Stimulated activated CD8-positive, alpha-beta memory T cell treated with anti-CD3 and anti-CD28 coated beads, Interleukin-2, amount 100 ng/mL, for 48 hours (primary cell): ENCODE data around the gene DLG2.

Experiments used
- DNase-seq, 2 donors: peaks; one replicate each; pipeline ENCODE4 v3.0.0-alpha.2; 2020; ENCODE audit warnings: low read depth in 2 of 2

Gene DLG2

DNA sequence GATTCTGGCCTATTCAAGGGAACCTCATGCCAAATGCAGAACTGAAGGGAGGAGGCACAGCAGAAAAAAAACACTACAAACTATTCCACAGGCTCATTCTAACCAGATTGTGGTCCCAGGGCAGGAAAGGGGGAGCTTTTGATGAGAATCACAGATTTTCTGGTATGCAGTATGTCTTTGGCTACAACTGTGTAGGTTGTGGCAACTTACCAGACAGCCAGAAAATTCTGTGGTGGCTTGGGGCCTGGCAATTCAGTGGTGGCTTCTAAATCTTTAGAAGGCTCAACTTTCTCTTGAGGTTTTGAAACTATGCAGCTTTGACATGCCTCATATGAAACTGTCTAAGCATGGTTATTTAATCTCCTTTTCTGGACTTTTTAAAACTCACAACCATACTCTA, 1490.2 kb downstream of the DLG2 start:
- no peak for DNase-seq

DNA sequence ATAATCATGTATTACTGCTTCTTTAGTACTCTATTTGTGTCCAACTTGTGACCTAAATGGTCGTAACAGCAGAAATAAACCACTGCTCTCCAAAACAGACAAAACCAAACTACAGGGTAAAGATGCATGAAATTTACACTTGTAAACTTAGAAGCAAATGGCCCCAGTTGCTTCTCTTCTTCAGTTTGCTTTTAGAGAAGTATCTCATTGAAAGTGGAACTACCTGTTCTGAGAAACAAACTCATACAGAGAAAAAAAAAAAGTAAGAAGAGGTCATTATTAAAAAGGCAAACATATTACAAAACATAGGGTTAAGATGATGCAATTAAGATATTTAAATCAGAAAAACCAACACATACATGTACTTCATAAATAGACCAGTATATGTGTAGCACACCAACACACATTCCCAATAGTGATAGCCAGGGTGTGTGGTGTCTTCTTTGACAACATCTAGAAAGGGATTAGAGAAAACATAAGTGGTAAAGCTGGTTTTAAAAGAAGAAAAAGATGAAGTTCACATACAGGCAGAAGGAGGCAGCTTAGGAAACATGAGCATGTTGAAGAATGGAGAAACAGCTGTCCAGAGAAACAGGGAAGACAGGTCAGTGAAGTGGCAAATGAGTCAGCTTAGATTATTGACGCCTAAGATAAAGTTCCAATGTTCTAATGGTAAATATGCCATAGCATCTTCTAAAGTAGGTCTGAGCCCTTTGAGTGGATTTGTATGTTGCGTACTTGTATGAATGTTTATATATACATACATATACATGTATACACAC, 1496.3 kb downstream of the DLG2 start:
- no peak for DNase-seq

DNA sequence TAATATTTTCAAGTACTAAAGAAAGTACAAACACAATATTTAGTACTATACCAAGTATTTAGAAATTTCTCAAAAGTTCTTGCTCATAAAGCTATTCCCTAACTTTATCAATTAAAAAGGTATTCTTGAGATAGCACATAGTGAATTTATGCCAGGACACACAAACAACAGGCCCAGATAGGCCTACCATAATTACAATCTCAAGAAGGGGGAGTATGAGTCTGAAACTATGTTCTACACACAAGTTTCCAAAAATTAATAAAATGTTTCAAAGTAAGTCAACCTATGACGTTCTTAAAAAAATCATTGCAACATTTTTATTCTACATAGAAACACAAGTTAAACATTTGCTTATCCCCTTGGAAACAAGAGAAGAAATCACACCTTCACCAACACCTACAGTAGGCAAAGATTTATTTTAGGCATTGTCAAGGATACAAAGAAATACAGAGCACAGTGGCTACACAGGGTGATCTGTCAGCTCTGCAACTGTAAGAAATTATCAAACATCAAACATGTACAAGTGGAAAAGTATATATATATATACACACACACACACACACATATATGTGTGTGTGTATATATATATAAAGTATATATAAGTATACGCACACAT, 1497.1 kb downstream of the DLG2 start:
- no peak for DNase-seq

DNA sequence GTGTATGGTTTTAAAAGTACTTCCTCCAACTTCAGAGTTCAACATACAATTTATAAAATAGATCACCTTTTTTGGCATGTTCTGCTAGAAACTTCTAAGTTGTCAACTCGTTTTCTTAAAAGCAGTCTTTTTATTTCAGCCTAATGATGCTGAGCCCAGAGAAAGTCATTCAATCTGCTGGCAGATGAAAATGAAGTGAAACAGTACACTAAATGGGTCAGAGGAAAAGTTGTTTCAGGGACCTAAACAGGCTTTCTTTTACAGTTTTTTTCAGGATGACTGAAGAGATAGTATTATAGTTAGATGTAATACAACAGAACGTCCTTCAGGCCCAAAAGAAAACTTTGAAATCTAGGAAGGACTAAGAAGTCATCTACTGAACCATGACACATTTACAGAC, 1498.3 kb downstream of the DLG2 start:
- DNase-seq = no peak

DNA sequence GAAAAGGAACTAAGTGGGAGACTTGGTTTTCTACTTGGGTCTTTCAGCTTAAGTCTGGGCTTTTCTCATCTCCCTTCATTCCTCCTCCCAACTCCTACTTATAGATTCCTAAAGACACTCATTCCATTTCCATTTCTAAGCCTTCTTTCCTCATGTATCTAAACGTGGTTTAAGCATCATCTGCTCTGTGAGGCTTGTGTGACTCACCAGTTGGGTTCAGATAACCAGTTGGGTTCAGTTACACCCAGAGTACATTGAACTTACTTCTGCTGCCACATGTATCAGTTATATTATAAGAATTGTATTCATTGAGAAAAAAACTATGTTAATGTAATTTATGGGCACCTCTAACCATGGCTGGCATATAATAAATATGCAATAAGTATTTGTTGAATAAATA, 1509.8 kb downstream of the DLG2 start:
- DNase-seq = no peak

DNA sequence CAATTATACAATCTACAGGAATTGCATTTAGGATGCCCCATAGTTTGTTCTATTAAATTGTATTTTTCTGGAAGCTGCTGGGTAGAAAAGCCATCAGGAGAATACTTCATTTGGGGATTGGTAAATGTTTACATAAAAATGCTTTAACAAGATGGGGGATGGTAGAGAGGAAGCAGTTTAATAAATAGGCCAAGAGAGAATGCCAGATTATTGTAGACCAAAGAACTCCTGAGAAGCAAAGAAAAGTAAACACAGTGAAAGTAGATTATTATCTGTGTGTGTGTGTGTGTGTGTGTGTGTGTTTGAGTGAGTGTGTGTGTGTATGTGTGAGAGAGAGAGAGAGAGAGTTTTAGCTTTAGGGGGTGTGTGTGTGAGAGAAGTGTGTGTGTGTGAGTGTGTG, 1520.6 kb downstream of the DLG2 start:
- DNase-seq = no peak

DNA sequence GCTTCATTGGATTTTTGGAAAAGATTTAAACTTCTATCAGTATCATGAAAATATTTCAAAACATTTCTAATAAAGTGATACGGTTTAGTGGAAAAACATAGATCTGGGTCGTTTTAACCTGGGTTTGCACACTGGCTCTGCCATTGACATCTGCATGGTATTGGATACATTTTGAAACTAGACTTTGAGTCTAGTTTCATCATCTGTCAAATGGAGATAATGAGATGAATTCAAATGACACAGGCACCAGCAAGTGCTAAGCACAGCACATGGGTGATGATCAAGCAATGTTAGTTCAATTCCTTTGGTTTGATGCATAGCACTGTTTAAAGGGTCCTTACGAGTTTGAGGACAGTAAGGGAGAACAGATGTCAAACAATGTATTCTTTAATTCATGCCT, 1522.0 kb downstream of the DLG2 start:
- DNase-seq = no peak

DNA sequence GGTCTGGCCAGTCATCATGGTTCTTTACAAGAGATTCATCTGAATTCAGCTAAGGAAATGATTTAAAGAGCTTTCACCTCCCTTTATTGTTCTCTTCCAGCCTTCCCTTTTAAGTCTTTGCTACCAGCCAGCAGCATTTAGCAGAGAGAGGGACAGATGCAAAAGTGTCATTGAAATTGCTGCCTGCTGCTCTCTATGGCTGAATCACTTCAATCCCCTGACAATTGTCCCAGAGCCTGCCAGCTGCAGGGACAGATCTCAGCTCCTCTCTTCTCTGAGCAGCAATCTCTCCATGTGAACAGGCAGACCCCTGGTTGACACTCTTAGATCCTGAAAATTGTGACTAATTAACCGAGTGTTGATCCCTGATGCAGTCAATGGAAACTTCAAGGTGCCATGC, 1524.0 kb downstream of the DLG2 start:
- no peak for DNase-seq

DNA sequence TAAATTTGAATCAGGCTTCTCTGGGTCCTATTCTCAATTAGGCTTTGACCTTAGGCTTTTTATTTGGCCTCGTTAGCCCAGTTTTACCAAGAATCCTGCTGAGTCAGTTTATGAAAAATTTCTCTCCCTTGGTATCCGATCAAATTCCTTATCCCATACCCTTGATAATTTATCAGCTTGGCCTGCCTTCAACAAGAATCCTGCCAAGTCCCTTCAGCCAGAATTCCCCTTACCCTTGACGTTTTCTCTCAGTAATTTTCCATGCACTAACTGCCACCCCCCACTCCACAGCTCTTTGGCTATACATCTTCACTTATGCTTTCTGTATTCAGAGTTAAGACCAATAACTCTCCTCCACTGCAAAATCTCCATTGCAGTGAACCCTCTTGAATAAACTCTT, 1530.0 kb downstream of the DLG2 start:
- no peak for DNase-seq

DNA sequence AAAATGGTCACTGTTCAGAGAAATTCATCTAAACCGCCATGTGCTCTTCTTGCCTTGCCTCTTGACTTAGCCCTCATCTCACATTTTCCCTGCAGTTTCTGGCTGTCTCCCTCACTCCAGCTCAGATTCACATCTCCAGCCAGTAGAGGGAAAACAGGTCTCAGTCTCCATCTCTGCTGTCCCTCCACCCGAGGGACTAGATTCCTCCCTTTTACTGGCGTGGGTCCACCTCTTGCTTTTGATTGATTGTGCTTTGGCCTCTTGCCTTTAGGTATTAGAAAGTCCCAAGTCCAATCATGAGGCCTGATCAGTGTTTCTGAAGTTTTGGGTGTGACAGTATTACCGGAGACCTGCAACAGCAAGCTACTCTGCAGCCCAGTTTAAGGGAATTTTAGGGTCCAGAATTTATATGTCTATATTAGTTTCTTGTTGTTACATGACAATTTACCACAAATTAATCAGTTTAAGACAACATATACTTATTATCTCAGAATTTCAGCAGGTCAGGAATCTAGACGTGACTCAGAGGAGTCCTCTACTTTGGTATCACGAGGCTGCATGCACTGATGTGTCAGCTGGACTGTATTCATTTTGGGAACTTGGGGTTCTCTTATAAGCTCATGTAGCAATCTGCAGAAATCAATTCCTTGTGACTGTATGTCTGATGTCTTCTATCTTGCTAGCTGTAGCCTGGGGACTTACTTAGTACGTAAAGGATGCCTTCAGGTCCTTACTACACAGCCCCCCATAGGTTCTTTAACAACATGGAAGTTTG, 1535.7 kb downstream of the DLG2 start:
- no peak for DNase-seq

DNA sequence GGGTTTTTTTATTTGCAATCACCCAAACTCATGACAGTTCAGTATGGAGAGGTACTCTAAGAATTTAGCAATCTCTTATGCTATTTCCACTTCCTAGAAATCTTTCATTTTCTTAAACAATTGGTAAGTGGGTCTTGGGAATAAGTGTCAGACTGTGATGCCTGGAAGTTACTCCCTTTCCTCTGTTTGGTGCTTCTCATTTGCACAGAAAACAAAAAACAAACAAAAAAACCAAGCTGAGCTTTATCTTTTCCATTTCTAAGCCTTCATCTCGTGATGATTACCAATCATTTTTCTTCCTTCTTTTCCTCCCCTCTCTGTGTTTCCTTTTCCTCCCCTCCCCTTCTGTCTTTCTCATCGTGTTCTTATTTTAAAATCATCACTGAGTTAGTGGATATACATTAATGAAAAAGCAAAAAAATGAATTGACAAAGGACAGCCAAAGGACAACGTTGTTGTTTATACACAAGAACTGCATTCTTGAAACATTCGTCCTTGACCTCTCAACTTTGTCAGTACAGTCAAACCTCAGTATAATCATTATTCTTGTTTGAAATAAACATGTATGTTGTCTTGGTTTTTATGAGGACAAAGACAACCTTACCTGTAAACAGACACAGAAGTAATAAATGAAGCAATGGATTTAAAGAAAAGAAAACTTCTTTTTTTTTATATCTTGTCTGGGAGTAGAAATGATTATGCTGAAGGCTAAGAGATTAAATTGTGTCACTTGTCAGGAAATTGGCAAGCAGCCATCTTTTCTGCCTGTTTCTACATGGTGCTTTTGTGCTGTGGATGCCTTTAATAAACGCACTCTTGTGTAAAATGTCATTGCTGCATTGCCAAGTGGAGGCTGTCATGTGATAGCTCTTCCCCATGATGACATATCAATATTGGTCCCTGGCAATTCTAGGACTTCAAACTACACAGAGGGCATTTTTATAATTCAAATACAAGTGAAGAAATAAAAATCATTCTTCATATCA, 1537.8 kb downstream of the DLG2 start:
- DNase-seq = no peak

DNA sequence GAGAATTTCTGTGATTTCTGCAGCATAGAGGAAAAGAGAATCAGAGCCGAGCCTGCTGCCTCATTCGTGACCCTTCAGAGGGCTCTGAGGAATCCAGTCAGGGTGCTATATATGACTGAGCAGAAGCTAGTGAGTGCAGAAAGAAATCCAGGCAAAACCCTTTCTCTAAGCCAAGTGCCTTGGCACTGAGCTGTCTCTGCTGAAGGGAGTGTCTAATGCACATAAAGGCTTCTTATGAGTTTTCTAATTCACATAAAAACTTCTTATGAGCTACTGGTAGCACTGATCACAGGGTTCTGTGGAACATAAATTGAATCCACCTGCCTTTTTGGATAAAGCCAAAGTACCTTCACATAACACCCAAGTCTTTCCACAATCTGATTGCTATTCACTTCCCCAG, 1555.3 kb downstream of the DLG2 start:
- no peak for DNase-seq

DNA sequence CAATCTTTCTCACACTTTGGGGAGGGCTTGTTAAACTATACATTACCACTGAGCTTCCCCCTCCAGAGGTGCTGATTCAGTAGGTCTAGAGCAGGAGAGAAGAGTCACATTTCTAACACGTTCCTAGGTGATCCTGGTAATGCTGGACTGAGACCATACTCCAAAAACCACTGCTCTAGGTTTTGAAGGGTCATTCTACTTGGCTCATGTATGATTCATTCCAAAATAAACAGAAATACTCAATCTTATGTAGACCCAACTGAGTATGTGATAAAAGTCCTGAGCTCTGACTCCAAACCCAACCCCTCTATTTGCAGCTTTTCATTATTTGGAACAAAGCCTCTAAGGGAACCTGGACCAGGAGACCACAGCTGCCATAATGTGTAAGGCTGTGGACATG, 1558.1 kb downstream of the DLG2 start:
- DNase-seq = no peak

DNA sequence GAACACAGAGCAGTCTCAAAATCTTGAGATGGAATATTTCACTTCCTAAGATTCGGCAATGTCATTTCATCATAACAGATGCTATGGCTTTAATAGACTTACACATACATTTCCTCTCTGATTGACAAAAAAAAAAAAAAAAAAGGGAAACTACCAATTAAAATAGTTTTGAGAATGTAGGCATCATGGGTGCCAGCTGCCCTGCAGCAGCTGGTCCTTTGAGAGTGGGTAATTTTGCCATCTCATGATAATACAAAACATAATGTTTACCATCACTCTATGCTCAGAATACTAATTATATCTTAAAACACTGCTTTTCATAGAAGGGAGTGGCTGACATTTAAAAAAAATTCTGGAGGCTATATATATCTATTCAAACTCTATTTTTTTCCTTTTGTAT, 1565.4 kb downstream of the DLG2 start:
- no peak for DNase-seq

DNA sequence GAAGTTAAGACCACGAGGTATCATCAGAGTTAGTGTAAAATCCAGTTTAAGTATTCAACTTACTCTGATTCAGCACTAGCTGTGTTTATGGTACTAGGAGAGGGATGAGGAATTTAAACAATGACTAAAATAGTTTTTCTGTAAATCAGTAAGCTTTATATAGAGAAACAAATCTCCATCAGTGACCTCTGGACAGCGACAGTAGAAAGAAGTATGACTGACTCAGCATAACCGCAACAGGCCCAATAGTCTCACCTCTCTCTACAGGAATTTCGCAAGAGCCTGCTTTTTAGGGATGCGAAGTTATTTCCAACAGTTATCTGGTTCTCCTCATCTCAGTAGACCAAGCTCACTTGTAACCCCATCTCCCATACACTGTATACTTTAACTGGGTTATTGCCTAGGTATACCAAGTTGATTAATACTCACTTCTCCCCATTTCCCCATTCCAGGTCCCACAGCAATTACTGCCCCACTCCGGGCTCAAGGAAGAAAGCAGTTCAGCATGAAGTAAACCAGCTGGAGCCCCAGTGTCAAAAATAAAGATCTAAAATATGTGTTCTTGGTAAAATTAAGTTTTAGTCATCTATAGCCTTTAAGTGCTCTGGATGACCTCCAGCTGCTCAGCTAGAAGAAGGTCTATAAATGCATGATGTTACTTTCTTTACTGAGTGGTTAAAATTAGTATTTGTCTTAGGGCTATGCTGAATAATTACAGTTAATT, 1570.3 kb downstream of the DLG2 start:
- DNase-seq = no peak

DNA sequence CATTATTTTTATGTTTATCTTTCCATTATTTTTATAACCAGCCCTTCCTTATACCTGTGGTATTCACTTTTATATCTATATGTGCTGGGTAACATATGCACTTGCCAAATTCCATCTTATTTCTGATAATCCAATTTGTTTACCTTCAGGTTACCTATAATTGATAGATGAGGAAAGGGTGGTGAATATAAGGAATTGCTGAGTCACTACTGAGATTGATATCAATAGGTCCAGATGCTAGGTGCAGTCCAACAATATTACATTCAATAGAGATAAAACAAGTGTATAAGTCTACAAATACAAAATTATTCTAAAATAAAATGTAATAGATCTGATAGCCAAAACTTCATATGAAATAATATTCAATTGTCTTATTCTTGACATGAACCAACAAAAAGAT, 1582.0 kb downstream of the DLG2 start:
- DNase-seq = no peak

DNA sequence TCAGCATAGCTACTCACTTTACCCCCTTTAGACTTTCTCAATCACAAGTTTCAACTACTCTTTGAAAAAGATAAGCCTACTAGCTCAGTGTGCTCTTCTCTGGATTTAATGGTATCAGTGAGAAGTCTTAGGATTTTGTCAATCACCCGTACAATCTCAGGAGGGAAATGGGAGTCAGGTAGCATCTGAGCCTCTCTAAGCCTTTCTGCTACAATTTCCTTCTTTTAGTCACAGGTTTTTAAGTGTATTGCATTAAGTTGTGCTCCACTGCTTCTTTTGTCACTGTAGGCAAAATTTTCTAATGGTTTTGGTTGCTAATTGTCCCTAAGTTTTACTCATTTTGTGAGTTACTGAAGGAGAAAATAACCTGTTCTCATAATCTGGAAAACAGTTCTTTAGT, 1582.4 kb downstream of the DLG2 start:
- DNase-seq = no peak

DNA sequence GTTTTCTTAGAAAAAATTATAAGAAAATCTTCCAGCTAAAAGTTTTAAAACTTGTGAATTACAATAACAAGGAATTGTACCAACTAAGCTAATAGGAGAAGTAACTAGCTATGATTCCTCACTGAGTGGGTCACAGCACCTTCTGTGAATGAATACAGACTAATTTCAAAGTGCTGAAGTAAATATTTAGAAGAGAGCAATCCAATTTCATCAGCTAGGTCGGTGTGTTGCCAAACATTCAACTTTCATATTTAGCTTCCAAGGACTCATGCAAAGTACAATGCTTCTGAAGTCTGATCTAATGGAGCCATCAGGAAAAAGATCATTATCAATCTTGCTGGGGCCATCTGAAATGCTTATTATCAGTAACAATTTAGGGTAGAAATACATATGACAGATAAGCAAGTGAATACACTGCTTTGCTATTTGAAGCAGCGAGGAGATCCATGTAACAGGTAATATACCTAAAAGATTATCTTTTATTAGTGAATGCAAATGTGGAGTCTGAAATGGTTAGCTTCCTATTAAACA, 1590.4 kb downstream of the DLG2 start:
- DNase-seq = no peak

DNA sequence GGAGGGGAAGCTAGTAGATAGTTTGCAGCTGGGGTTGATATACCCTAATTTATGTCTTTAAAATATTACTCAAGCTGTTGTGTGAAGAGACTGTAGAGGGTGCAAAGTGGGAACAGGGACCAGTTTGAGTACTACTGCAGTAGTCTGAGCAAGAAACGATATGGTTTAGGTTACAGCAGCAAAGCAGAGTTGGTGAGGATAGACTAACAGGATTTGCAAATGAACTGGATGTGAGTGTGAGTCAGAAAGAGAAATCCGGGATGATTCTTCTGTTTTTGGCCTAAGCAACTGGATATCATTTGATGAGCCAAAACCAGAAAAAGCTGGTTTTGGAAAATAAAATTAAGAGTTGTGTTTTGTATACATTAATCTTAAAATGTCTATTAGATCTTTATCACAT, 1591.5 kb downstream of the DLG2 start:
- DNase-seq = no peak

DNA sequence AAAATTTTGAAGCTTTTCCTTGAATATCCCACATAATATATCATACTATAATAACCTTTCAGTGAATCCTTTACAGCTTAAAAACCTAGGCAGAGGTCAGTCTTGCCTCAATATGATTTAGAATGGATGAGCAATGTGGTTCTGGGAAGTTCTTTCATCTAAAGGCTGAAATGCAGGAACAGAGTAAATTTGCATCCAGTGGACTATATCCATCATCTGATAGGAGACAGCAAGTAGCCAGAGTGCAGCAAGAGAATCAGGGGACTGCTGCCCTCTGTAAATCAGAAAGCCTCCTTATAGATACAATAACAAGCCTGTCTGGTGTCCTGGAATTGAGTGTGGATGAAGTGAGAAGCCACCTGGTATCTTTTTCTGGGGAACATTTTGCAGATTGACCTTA, 1592.7 kb downstream of the DLG2 start:
- no peak for DNase-seq

DNA sequence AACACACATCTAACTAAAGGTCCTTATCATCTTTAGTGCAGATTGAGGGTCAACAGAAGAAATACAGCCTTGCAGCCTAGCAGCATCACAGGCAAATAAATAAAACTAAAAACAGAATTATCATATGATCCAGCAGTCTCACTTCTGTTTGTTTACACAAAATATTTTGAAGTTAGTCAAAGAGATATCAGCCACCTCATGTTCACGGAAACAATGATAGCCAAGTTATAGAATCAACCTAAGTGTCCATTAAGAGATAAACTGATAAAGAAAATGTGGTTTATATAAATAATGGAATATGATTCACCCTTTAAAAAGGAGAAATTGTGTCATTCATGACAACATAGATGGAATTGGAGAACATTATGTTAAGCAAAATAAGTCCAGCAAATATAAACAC, 1602.9 kb downstream of the DLG2 start:
- no peak for DNase-seq
